ENCODE measurements around the gene DMTF1.

DNA sequence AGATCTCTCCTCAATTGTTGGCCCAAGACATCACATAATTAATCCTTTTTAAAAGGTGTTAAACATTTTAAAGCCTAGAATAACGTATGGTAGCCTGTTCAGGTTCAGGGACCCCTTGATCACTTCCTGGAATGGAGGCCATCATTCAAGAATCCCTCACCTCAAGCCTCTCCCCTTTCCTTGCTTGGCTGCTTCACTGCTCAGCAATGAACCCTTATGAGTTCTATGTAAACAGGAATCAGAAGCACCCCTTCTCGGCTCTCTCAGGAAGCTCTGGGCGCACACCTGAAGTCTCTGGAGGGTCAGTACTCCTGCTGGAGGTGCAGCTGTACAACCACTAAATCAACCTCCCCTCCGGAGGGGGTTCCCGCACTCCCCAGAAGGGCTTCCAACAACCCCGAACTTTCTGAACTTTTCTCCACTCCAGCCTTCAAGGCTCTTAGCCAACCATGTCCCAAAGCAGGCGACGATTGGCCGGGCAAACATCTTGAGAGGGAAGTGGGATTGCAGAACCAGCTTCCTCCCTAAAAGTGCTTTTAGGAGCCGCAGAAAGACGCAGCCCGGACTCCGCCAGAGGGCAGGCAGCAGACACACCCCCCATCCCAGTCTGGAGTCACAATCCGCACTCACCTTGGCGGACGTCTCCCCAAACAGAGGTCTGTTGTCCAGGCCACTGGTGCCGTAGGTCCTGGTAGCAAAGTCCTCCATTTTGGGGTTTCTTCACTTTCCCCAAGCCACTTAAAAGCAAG, 66.7 kb downstream of the DMTF1 start:
- TF ChIP-seq CTCF (IDR thresholded peaks at IDR 0.05) (no peak), ZFX (IDR thresholded peaks at IDR 0.05; ENCODE audit: borderline replicate concordance) (no peak)

Measured in 22Rv1 (cell line).